GM18499 (cell line): ENCODE data around the gene ZBTB7C.

Source experiments
- ATAC-seq: cut with Tn5 transposase; IDR thresholded peaks from one replicate; pipeline ENCODE4 v1.9.1; 2021; ENCODE audit warnings: moderate number of reproducible peaks; ENCODE audit not compliant: insufficient read depth, unreplicated experiment

ZBTB7C gene

GRCh38 chr18:48330016-48330991 is 78.9 kb downstream of the ZBTB7C start:
- ATAC-seq = no peak

- ATAC-seq = no peak
These were observed 80.5 kb downstream of the ZBTB7C start for GRCh38 chr18:48328473-48329210.

- no peak for ATAC-seq
These were observed 82.1 kb downstream of the ZBTB7C start for GRCh38 chr18:48326901-48327675.

- no peak for ATAC-seq
These were observed 84.0 kb downstream of the ZBTB7C start for GRCh38 chr18:48325115-48325665.

- no peak for ATAC-seq
These were observed 84.5 kb downstream of the ZBTB7C start for GRCh38 chr18:48324651-48325050.

GRCh38 chr18:48323151-48323550 is 86.0 kb downstream of the ZBTB7C start:
- ATAC-seq = no peak

- ATAC-seq = no peak
These were observed 87.6 kb downstream of the ZBTB7C start for GRCh38 chr18:48321536-48321935.

- ATAC-seq = no peak
These were observed 88.1 kb downstream of the ZBTB7C start for GRCh38 chr18:48321121-48321520.

GRCh38 chr18:48320639-48320945 is 88.6 kb downstream of the ZBTB7C start:
- no peak for ATAC-seq

- no peak for ATAC-seq
These were observed 89.2 kb downstream of the ZBTB7C start for GRCh38 chr18:48319801-48320638.

- ATAC-seq = no peak
These were observed 90.7 kb downstream of the ZBTB7C start for GRCh38 chr18:48318436-48318835.

GRCh38 chr18:48317781-48318381 is 91.3 kb downstream of the ZBTB7C start:
- ATAC-seq = no peak

- ATAC-seq = no peak
These were observed 93.0 kb downstream of the ZBTB7C start for GRCh38 chr18:48316177-48316576.

GRCh38 chr18:48314690-48315089 is 94.5 kb downstream of the ZBTB7C start:
- ATAC-seq = no peak

- ATAC-seq = no peak
These were observed 95.4 kb downstream of the ZBTB7C start for GRCh38 chr18:48313792-48314191.

- ATAC-seq = no peak
These were observed 97.1 kb downstream of the ZBTB7C start for GRCh38 chr18:48312066-48312465.

GRCh38 chr18:48310999-48311398 is 98.2 kb downstream of the ZBTB7C start:
- ATAC-seq = no peak

GRCh38 chr18:48310353-48310752 is 98.8 kb downstream of the ZBTB7C start:
- no peak for ATAC-seq
